K562 (cell line): Measurements from ENCODE around the gene SYPL2. TPM values are rescaled to one million over a fixed set of nuclear protein-coding genes. Genes with fewer than 3 reads are reported as not detected.

Source experiments
- ATAC-seq: fragments of 200-7000 bp; cut with Tn5 transposase; 3 replicates; pipeline ENCODE4 v1.9.1; 2020; ENCODE audit warnings: moderate library complexity
- BruUV-seq: library from RNA; stranded (reverse); fragments of 400-500 nt; replicated peaks from 2 replicates; lab custom pipeline; 2021; lab: Mats Ljungman, UMichigan
- CTCF ChIA-PET: fragments of 300-600 bp; formaldehyde crosslinking; extraction: SDS; loops from one replicate; lab custom pipeline; 2021; ENCODE audit warnings: low intra/inter-chr PET ratio; lab: Yijun Ruan, JAX
- POLR2A ChIA-PET: fragments of 300-600, 350-650 bp; sonication (Branson Sonifier 250); formaldehyde crosslinking; extraction: SDS; loops from one replicate; lab custom pipeline; 2021; ENCODE audit warnings: antibody characterized with exemption, inconsistent platforms; lab: Yijun Ruan, JAX
- DNase-seq, 4 experiments: peaks; one replicate each; pipeline versions ENCODE4 v3.0.0 to v3.0.0-alpha.2; 2011 to 2018; ENCODE audit warnings: low spot score in 3 of 4, mixed read lengths in 3 of 4; ENCODE audit errors: extremely low read depth in 1 of 4
- FAIRE-seq: peaks from 2 replicates; lab custom pipeline; 2011; peaks lifted over from hg19 to GRCh38; lab: Jason Lieb, UNC
- H2AFZ ChIP-seq: 2 replicates; pipeline ENCODE4 v1.6.0; 2011; ENCODE audit warnings: low read depth, low read length, control low read depth, inconsistent platforms
- H3K27ac ChIP-seq: fragments of 200-600 bp; 3 replicates; pipeline ENCODE4 v1.8.0; 2011; ENCODE audit warnings: low read depth, mild to moderate bottlenecking, control low read depth, inconsistent platforms, low read length, moderate library complexity, mixed read lengths; ENCODE audit errors: extremely low read depth
- H3K27me3 ChIP-seq, 2 experiments: fragments of 300-600 bp in 1 of 2; 2 replicates in 1 of 2; 3 replicates in 1 of 2; pipeline versions ENCODE4 v1.6.0 to v1.8.0; 2011; ENCODE audit warnings: inconsistent platforms in 2 of 2, low read length in 2 of 2, mild to moderate bottlenecking in 1 of 2, mixed read lengths in 1 of 2, moderate library complexity in 1 of 2; ENCODE audit not compliant: control insufficient read depth in 2 of 2, insufficient read depth in 2 of 2
- H3K36me3 ChIP-seq: fragments of 300-600 bp; 3 replicates; pipeline ENCODE4 v1.8.0; 2011; ENCODE audit warnings: mild to moderate bottlenecking, low read length, inconsistent platforms; ENCODE audit not compliant: control insufficient read depth, insufficient read depth
- H3K4me1 ChIP-seq, 2 experiments: fragments of 200-600 bp in 1 of 2; replicated peaks in 1 of 2; 2 replicates in 1 of 2; 3 replicates in 1 of 2; pipeline versions ENCODE4 v1.5.1 to v1.8.0; 2011; ENCODE audit warnings: inconsistent platforms in 2 of 2, low read length in 2 of 2, mild to moderate bottlenecking in 1 of 2, mixed read lengths in 1 of 2, moderate library complexity in 1 of 2; ENCODE audit not compliant: control insufficient read depth in 2 of 2, insufficient read depth in 2 of 2
- H3K4me2 ChIP-seq: 2 replicates; pipeline ENCODE4 v1.6.1; 2011; ENCODE audit warnings: low read length, control low read depth, inconsistent platforms, mixed read lengths; ENCODE audit not compliant: insufficient read depth
- H3K4me3 ChIP-seq: fragments of 200-600 bp; sonication (generic), shearing (Covaris generic); 2 replicates; pipeline ENCODE4 v1.5.1; 2016; ENCODE audit warnings: control low read depth, inconsistent platforms
- H3K79me2 ChIP-seq: fragments of 200-600 bp; 3 replicates; pipeline ENCODE4 v1.8.0; 2011; ENCODE audit warnings: low read length, inconsistent platforms; ENCODE audit not compliant: control insufficient read depth, insufficient read depth
- H3K9ac ChIP-seq, 2 experiments: 2 replicates each; pipeline versions ENCODE4 v1.6.0 to v1.6.1; 2011; ENCODE audit warnings: low read depth in 2 of 2, low read length in 2 of 2, control low read depth in 1 of 2, inconsistent platforms in 1 of 2, mild to moderate bottlenecking in 1 of 2, mixed read lengths in 1 of 2; ENCODE audit not compliant: insufficient read depth in 1 of 2
- H3K9me1 ChIP-seq: one replicate; pipeline ENCODE4 v1.6.0; 2011; ENCODE audit warnings: inconsistent platforms, mild to moderate bottlenecking, low read length, moderate library complexity; ENCODE audit not compliant: control insufficient read depth, insufficient read depth
- H3K9me3 ChIP-seq: replicated peaks from 2 replicates; pipeline ENCODE4 v1.5.1; 2011; ENCODE audit warnings: low read depth, low read length, inconsistent platforms; ENCODE audit not compliant: control insufficient read depth, insufficient read depth
- H4K20me1 ChIP-seq: replicated peaks from 2 replicates; pipeline ENCODE4 v1.6.1; 2011; ENCODE audit warnings: low read length, inconsistent platforms, mixed read lengths; ENCODE audit not compliant: control insufficient read depth, insufficient read depth
- ATF7 ChIP-seq: fragments of 450-650 bp; IDR thresholded peaks from 2 replicates; pipeline ENCODE4 v1.7.1; 2014; ENCODE audit warnings: mild to moderate bottlenecking, moderate library complexity
- CBFA2T2 ChIP-seq: fragments of 450-650 bp; conservative IDR thresholded peaks from 2 replicates; pipeline ENCODE4 v1.6.1; 2017; ENCODE audit warnings: mild to moderate bottlenecking
- CSDE1 ChIP-seq, 2 experiments: fragments of 450-650 bp; IDR thresholded peaks; 2 replicates each; pipeline ENCODE4 v1.6.1; 2016; ENCODE audit warnings: mild to moderate bottlenecking in 1 of 2
- HNRNPUL1 ChIP-seq: fragments of 200-400 bp; formaldehyde crosslinking; IDR thresholded peaks from 2 replicates; pipeline ENCODE4 v1.6.1; 2017; ENCODE audit warnings: low read length
- SAFB2 ChIP-seq: fragments of 200-400 bp; formaldehyde crosslinking; IDR thresholded peaks from 2 replicates; pipeline ENCODE4 v1.6.1; 2018; ENCODE audit warnings: borderline replicate concordance, low read length, low read depth, moderate library complexity; ENCODE audit not compliant: severe bottlenecking
- TAF1 ChIP-seq: IDR thresholded peaks from 2 replicates; pipeline ENCODE4 v1.6.1; 2011; ENCODE audit warnings: mild to moderate bottlenecking, low read length, moderate library complexity; ENCODE audit not compliant: insufficient read depth, control insufficient read depth, severe bottlenecking; ENCODE audit errors: extremely low read depth
- TAL1 ChIP-seq: fragments of 450-650 bp; IDR thresholded peaks from 2 replicates; pipeline ENCODE4 v1.6.1; 2016; ENCODE audit warnings: mild to moderate bottlenecking
- TOE1 ChIP-seq, 2 experiments: fragments of 450-650 bp in 1 of 2; sonication (generic) in 1 of 2; formaldehyde crosslinking in 1 of 2; IDR thresholded peaks; 2 replicates each; pipeline versions ENCODE4 v1.7.1 to v1.8.0; 2016 to 2022; ENCODE audit warnings: borderline replicate concordance in 2 of 2, mild to moderate bottlenecking in 2 of 2, antibody characterized with exemption in 1 of 2, inconsistent platforms in 1 of 2, low read depth in 1 of 2, missing genetic modification reagents in 1 of 2, moderate library complexity in 1 of 2
- XRCC4 ChIP-seq: IDR thresholded peaks from one replicate; pipeline ENCODE4 v1.6.1; 2011; ENCODE audit not compliant: insufficient read depth, insufficient read length; ENCODE audit errors: extremely low read depth
- ZKSCAN3 ChIP-seq: fragments of 250-450 bp; sonication (Bioruptor Pico); IDR thresholded peaks from 2 replicates; pipeline ENCODE4 v1.4.0; 2020
- ZNF408 ChIP-seq: fragments of 250-450 bp; sonication (Bioruptor Pico); IDR thresholded peaks from 2 replicates; pipeline ENCODE4 v1.4.0; 2020; ENCODE audit warnings: low read depth, mild to moderate bottlenecking, moderate library complexity
- ZNF507 ChIP-seq: conservative IDR thresholded peaks from 2 replicates; pipeline ENCODE4 v1.6.1; 2017; ENCODE audit warnings: missing genetic modification characterization, missing compliant biosample characterization
- ZZZ3 ChIP-seq: fragments of 450-650 bp; IDR thresholded peaks from 2 replicates; pipeline ENCODE4 v1.6.1; 2016; ENCODE audit warnings: antibody characterized with exemption, mild to moderate bottlenecking, moderate library complexity
- WGBS: fragments of 100-300 bp; shearing (Covaris generic); methylation state at CpG from one replicate; pipeline ENCODE4 v1.1.6; 2016; ENCODE audit warnings: low coverage, mixed read lengths; ENCODE audit not compliant: insufficient coverage; ENCODE audit errors: missing lambda C conversion rate; 5-methylcytosine and 5-hydroxymethylcytosine counted together
- in situ Hi-C: fragments of 300-500 bp; cut with MboI; formaldehyde crosslinking; loops from 4 replicates; pipeline ENCODE4 v1.15.0; 2018; ENCODE audit warnings: inconsistent platforms, mixed read lengths
- intact Hi-C: fragments of 100-400 bp; cut with micrococcal nuclease; formaldehyde crosslinking; loops from 2 replicates; pipeline ENCODE4 v1.14.2; 2022
- polyA plus RNA-seq, 8 experiments: library from polyadenylated mRNA; depleted of rRNA in 4 of 8; stranded (reverse) in 5 of 8; unstranded in 3 of 8; fragments of >200 nt; fragmentation: Nextera tagmentation in 2 of 8; fragmentation: Illumina TruSeq in 1 of 8; extraction: Ambion mirVana in 2 of 8; extraction: Trizol in 1 of 8; gene quantifications; 2 replicates each; pipeline versions ENCODE4 v1.2.1 to v1.2.3, GENCODE V29; 2011 to 2014; ENCODE audit warnings: inconsistent platforms in 1 of 8, missing spikeins in 1 of 8
- total RNA-seq, 7 experiments: library from RNA; depleted of rRNA in 6 of 7; stranded (reverse); fragments of >200 nt in 6 of 7; fragmentation: Illumina TruSeq in 2 of 7; extraction: Trizol in 2 of 7; gene quantifications; 2 replicates each; pipeline versions ENCODE4 v1.2.1 to v1.2.3, GENCODE V29; 2011 to 2021; ENCODE audit warnings: low replicate concordance in 1 of 7
- TF ChIP-seq, protein P1 (sequence below): IDR thresholded peaks from 2 replicates; pipeline ENCODE4 v1.6.1; 2011; ENCODE audit warnings: borderline replicate concordance, low read depth, mild to moderate bottlenecking, moderate library complexity, low read length; ENCODE audit not compliant: insufficient read depth, poor library complexity, severe bottlenecking
- TF ChIP-seq, protein P2 (sequence below): fragments of 450-650 bp; formaldehyde crosslinking; IDR thresholded peaks from 2 replicates; pipeline ENCODE4 v1.4.0; 2020; ENCODE audit warnings: mild to moderate bottlenecking, mixed read lengths
- TF ChIP-seq, protein P3 (sequence below), 2 experiments: fragments of 450-650 bp in 1 of 2; sonication (generic) in 1 of 2; formaldehyde crosslinking in 1 of 2; IDR thresholded peaks in 1 of 2; conservative IDR thresholded peaks in 1 of 2; 2 replicates each; pipeline versions ENCODE4 v1.6.1 to v1.8.1; 2016 to 2023; ENCODE audit warnings: mild to moderate bottlenecking in 2 of 2, moderate library complexity in 2 of 2, inconsistent platforms in 1 of 2, missing genetic modification reagents in 1 of 2

SYPL2 gene
- total and polyA plus RNA-seq, 9 of the 15 experiments (the other 6 are each of a cell fraction or from before 2014, with no cell fraction given) = 0.03 to 0.20 (median 0.07) TPM; not detected in 2

DNA sequence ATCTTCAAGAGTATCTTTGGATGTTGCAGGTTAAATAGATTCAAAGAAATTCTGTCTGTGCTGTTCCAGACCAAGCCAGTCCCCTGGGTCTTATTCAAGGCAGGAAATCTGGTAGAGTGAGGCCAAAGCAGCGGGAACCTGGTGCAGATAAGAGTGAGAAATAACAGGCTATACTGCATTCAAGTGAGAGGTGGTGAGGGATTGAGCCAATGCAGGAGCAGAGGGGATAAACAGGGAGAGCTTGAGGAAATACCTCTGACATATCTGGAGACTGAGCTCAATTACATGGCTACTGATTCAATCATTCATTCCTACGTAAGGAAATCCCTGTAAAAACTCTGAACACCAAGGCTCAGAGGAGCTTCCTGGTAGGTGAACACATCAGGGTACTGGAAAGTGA is 22.9 kb upstream of the SYPL2 start (continued):
- TF ChIP-seq SAFB2 = no peak

DNA sequence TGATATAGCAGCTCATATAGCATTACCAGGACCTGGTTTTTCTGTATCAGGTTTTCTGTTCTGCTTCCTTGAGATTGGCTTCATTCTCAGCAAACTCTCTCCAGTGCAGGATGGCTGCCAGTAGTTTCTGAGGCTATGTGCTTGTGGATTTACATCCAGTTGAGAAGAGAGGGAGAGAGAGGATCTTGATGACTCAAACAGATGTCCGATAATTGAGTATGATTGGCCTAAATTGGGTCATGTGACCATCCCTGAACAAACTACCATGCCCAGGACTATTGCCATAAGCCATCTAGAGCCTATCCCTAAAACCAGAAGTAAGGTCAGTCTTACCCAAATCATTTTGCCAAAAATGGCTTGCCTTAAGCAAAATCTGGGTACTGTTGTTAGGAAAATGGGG is 22.0 kb upstream of the SYPL2 start:
- Histone ChIP-seq H3K9me3 (no peaks in the 10 kb centered on the region), H4K20me1 (no peaks in the 10 kb centered on the region), H3K4me3 (no peak overlapping the region), H3K36me3 (no peaks in the 10 kb centered on the region), H3K4me2 (no peak overlapping the region), H3K79me2 (no peaks in the 10 kb centered on the region), H3K9ac (no peak overlapping the region), H2AFZ (no peak overlapping the region), H3K27me3 (peaks cover 6 to 11% of the 10 kb centered on the region in 2 experiments; a peak in 3 of 5 replicates), H3K27ac (no peak overlapping the region), H3K9me1 (no peaks in the 10 kb centered on the region), H3K4me1 (peaks cover 0 to 2% of the 10 kb centered on the region in 2 experiments; a peak in 1 of 5 replicates)
- DNase-seq = peak in 2 of 4 experiments; percentile 34 to 40
- no TSS peak for BruUV-seq
- peak; percentile 53; the same call in 1 of the 3 replicates for ATAC-seq
- ChIA-PET CTCF (no interaction called here), POLR2A (interaction anchor here (0.9 to 1.1 kb wide), 3 partner anchors 14 to 39 kb away, joined by 3 read pairs; partner anchors contain the start of gene ATXN7L2)
- in situ Hi-C loops = no loop called here
- WGBS = 5% methylated on average over 1 of the region's 1 CpG
- intact Hi-C loops = no loop called here
- FAIRE-seq = peak; percentile 15
- no peak for TF ChIP-seq ZZZ3
- no peak for TF ChIP-seq XRCC4
- TF ChIP-seq TAF1 = no peak
- no peak for TF ChIP-seq HNRNPUL1
- TF ChIP-seq, protein P1, sequence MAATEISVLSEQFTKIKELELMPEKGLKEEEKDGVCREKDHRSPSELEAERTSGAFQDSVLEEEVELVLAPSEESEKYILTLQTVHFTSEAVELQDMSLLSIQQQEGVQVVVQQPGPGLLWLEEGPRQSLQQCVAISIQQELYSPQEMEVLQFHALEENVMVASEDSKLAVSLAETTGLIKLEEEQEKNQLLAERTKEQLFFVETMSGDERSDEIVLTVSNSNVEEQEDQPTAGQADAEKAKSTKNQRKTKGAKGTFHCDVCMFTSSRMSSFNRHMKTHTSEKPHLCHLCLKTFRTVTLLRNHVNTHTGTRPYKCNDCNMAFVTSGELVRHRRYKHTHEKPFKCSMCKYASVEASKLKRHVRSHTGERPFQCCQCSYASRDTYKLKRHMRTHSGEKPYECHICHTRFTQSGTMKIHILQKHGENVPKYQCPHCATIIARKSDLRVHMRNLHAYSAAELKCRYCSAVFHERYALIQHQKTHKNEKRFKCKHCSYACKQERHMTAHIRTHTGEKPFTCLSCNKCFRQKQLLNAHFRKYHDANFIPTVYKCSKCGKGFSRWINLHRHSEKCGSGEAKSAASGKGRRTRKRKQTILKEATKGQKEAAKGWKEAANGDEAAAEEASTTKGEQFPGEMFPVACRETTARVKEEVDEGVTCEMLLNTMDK = no peak
- TF ChIP-seq TAL1 = no peak
- TF ChIP-seq, protein P2, sequence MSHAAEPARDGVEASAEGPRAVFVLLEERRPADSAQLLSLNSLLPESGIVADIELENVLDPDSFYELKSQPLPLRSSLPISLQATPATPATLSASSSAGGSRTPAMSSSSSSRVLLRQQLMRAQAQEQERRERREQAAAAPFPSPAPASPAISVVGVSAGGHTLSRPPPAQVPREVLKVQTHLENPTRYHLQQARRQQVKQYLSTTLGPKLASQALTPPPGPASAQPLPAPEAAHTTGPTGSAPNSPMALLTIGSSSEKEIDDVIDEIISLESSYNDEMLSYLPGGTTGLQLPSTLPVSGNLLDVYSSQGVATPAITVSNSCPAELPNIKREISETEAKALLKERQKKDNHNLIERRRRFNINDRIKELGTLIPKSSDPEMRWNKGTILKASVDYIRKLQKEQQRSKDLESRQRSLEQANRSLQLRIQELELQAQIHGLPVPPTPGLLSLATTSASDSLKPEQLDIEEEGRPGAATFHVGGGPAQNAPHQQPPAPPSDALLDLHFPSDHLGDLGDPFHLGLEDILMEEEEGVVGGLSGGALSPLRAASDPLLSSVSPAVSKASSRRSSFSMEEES (CRISPR knock-in tag) = peak; percentile 93
- TF ChIP-seq CBFA2T2 = peak; percentile 32
- no peak for TF ChIP-seq CSDE1 (IDR thresholded peaks at IDR 0.05)
- peak; percentile 83 for TF ChIP-seq TOE1 (IDR thresholded peaks at IDR 0.05; ENCODE audit: borderline replicate concordance)
- TF ChIP-seq TOE1 (CRISPR knock-in tag; IDR thresholded peaks at IDR 0.05; ENCODE audit: borderline replicate concordance, low read depth) = no peak
- no peak for TF ChIP-seq ATF7
- TF ChIP-seq, protein P3, sequence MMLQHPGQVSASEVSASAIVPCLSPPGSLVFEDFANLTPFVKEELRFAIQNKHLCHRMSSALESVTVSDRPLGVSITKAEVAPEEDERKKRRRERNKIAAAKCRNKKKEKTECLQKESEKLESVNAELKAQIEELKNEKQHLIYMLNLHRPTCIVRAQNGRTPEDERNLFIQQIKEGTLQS (IDR thresholded peaks at IDR 0.05) = peak; percentile 24; the same call in 1 of the 2 replicates
- TF ChIP-seq, protein P3 (CRISPR knock-in tag; conservative IDR thresholded peaks at IDR 0.05) = no peak
- TF ChIP-seq ZNF507 (tag) = no peak
- TF ChIP-seq ZNF408 (CRISPR knock-in tag) = no peak
- TF ChIP-seq ZKSCAN3 = no peak
